Sciatic nerve (tissue), 1 donor: Measurements from ENCODE around the gene ARF1. TPM values are rescaled to one million over a fixed set of nuclear protein-coding genes. Genes with fewer than 3 reads are reported as not detected.

Experiments
- microRNA-seq: library from miRNA; unstranded; fragments of <30 nt; microRNA quantifications from one replicate; pipeline ENCODE4 v1.2.0, GENCODE V29; 2020
- total RNA-seq: library from RNA; stranded (reverse); fragmentation: NEBNext Ultra II Directional; extraction: Animal tissue kit (Norgen Biotek cat#: 25700); gene quantifications from one replicate; pipeline ENCODE4 v1.2.1, GENCODE V29; 2021
- donor health status: DM: no; HTN: no; CAD: no.

Gene ARF1
- total RNA-seq, 1 donor from 2014 or later = 251 TPM

Small RNA genes lying within 50 kb of the gene (microRNA-seq; reads per million reads assigned to microRNA genes)
- 1.4 reads per million for gene MIR3620

Other genes with a start within 250 kb of the ARF1 start
- gene WNT9A, start 134.8 kb upstream of the ARF1 start, total RNA-seq = 11.4 TPM
- gene WNT3A, start 75.7 kb upstream of the ARF1 start, total RNA-seq = not detected
- gene C1orf35, start 20.6 kb downstream of the ARF1 start, total RNA-seq = 15.8 TPM
- gene MRPL55, start 26.6 kb downstream of the ARF1 start, total RNA-seq = 34.2 TPM
- 250 TPM for gene GUK1, start 57.6 kb downstream of the ARF1 start, total RNA-seq
- gene GJC2, start 67.2 kb downstream of the ARF1 start, total RNA-seq = 10.5 TPM
- gene IBA57, start 83.1 kb downstream of the ARF1 start, total RNA-seq = 10.4 TPM
- 18.3 TPM for gene OBSCN, start 125.3 kb downstream of the ARF1 start, total RNA-seq